IMR-90 (cell line): ENCODE measurements around the gene GBA2.

Experiments used
- CTCF ChIP-seq: conservative IDR thresholded peaks from 2 replicates; pipeline ENCODE4 v1.5.1; 2012; ENCODE audit warnings: mild to moderate bottlenecking, low read depth, low read length, improper control_type of control experiment
- POLR2A ChIP-seq: IDR thresholded peaks from 2 replicates; pipeline ENCODE4 v1.6.1; 2012; ENCODE audit warnings: mild to moderate bottlenecking, low read depth, low read length
- RAD21 ChIP-seq: IDR thresholded peaks from 2 replicates; pipeline ENCODE4 v1.6.1; 2012; ENCODE audit warnings: low read length, improper control_type of control experiment
- USF2 ChIP-seq: fragments of 150-350 bp; IDR thresholded peaks from 2 replicates; pipeline ENCODE4 v1.6.1; 2017; ENCODE audit warnings: mild to moderate bottlenecking, antibody characterized with exemption, low read length, low read depth

- TF ChIP-seq CTCF (no peak), POLR2A (no peak), RAD21 (no peak), USF2 (no peak)
Observed at GRCh38 chr9:35691757-35692301, 57.2 kb downstream of the GBA2 start.
